Endometrium (tissue), 2 donors: Measurements from ENCODE around the gene ADAMTS3.

Source experiments
- FAIRE-seq: peaks from 2 replicates; lab custom pipeline; 2012; peaks lifted over from hg19 to GRCh38; lab: Jason Lieb, UNC
- donor health status: control.
- donor health status: control.

Gene ADAMTS3

DNA sequence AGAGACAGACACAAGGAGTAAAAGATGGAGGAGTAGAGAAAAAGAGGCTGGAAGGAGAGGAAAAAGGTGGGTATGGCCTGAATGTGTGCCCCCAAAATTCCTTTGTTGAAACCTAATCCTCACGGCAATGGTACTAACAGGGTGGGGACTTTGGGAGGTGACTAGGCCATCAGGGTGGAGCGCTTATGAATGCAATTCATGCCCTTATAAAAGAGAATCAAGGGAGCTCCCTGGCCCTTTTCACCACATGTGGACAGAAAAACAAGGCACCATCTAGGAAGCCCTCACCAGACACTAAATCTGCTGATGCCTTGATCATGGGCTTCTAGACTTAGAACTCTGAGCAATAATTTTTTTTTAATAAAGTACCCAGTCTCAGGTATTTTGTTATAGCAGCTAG lies 282.1 kb downstream of the ADAMTS3 start:
- no peak for FAIRE-seq

DNA sequence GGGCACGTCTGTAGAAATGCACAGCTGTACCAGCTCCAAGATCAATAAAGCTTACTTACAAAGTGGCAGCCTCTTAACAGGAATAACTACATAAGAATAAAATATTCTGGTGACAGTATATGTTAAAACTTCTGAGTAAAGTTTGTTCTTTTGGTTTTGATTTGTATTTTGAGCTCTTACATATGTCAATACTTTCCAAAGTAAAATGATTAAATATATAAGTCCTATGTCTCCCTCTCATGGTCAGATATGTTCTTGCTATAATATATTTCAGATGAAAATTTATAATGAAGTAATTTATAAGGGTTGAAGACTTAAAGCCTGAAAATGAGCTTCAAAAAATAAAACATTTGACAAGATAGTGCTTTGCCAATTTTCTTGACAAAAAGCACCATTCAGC lies 282.8 kb downstream of the ADAMTS3 start:
- FAIRE-seq: no peak

DNA sequence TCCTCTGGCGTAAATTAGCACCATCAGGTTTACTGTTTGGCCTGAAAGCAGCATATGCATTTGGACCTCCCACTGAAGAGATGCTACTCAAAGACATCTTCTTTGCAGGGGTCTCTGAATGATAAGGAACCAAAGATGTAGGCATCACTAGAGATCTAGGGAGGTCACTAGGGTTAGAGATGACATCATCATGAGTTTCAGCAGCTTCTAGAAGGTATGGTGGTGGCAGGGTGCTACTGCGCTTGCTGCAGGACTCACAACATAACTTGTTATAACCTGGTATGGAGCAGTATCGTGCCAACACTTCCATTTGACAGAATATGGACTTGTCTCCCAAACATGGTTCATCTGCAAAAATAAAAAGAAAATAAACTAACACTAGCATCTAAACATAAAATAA lies 285.7 kb downstream of the ADAMTS3 start:
- no peak for FAIRE-seq

DNA sequence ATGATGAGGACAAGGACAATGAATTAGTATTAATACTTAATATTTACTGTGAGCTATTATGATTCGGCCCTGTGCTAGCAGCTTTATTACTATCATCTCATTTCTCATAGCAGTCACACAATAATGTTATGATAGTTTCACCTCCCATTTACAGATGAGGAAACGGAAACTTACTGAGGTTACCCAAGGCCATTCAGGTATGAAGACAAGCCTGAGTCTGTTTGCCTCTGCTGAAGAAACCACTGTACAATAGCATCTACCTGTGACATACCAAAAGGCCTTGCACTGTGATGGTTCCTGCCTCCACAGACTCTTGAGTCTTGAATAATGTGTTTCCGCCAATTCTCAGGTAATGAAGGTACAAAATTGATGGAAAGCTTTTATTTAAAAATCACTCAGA lies 288.8 kb downstream of the ADAMTS3 start:
- FAIRE-seq: no peak

DNA sequence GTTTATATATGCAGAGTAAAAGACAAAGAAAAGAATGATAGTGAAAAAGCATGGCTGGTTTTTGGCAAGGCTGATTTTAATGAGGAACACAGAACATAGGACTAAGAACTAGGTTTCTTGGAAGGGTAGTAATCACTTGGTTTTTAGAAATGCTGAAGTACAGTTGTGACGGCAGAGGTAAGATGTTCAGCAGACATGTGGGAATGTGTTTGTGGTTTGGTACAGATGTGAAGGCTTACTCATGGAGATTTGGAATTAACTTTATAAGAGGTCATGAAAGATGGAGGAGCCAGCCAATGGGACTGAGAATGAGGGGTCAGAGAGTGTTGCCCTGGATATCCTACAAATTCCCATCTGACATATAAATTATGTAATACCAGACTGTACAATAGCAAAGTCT lies 293.6 kb downstream of the ADAMTS3 start:
- no peak for FAIRE-seq

DNA sequence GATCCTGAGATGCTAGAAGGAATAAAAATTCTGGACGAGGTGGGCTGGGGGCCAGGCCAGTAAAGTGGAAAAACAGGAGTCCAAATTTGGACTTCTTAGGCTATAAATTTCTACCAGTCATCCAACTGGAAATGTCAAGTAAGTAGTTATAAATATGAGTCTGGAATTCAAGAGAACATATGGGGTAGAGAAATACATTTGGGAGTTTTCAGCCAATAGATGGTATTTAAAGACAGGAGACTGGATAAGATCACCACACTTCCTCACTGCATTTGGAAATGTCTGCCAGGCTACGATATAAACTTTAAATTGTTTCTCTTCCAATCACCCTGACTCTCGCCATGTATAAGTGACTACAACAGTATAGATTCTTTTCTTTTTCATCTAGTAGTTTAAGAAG lies 294.8 kb downstream of the ADAMTS3 start:
- FAIRE-seq: no peak

DNA sequence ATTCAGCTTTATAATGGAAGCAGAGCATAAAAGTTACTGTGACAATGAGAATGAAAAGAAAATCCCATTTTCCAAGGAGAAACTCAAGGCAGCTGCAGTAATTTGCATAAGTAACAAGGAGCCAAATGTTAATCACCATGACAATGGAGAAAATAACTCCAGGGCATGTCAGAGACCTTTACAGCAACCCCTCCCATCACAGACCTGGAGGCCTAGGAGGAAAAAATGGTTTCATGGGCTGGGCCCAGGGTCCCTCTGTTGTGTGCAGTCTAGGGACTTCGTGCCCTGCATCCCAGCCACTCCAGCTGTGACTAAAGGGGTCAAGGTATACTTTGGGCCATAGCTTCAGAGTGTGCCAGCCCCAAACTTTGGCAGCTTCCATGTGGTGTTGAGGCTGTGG lies 313.8 kb downstream of the ADAMTS3 start:
- no peak for FAIRE-seq

DNA sequence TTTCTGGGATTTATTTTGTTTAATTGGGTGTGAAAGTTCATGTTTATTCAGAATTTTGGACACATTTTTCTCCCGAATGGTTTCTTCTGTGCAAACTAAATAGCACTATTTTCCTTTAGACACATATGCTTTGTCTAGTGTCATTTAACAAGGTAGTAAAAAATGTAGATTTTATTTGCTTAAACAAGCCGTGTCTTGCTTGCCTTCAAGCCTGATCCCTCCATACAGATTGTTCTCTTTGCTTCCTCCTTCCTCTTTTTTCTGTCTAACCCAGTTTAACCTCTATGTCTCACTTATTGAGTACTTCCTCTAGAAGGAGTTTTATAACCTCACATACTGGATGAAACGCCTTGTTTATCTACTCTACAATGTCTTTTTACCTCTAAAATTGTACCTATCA lies 325.4 kb downstream of the ADAMTS3 start:
- FAIRE-seq: no peak

DNA sequence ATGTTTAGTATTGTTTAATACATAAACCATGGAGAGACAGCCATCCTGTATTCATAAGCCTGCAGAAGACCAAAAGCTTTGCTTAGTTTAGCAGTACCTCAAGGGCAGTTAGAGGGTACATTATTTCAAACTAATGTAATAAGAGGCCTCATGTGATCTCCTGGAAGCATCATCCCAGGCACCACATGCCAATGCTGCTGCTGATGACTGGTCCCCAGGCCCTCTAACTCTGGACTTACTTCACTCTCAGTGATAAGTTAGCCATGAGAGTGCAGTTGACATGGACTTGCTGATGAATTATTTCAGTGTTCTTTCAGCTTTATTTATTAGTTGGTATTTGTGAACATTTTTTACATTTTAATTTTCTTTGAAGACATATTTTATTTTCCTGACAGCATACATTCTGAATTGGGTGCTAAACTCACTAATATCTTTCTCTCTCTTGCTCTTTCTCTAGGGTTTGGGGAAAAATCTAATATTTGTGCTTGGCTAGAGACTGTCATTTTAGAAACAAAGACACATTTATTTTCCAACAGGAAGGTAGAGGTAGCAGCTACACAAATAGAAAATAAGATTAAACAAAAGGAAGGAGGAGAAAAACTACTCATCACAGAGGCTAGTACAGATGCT lies 329.4 kb downstream of the ADAMTS3 start:
- FAIRE-seq: no peak
